ENCODE measurements around the gene MAOB. TPM values are rescaled to one million over a fixed set of nuclear protein-coding genes. Genes with fewer than 3 reads are reported as not detected.
"Not testable (repeated sequence)": the region's sequence is repeated elsewhere in the genome, so short reads cannot be mapped to it uniquely, and the experiment has no call there.

The MAOB gene
- total RNA-seq, result 3.2 TPM

- DNase-seq, result peak; percentile 6
Observed at GRCh38 chrX:43882294-43882681, at the start of gene MAOB. TSS of gene MAOB (minus strand) at chrX:43882450. CDS start at chrX:43882299, 151 bp downstream.

GRCh38 chrX:43922032-43922431, 39.8 kb upstream of the MAOB start:
- not testable (repeated sequence) for DNase-seq

DNA sequence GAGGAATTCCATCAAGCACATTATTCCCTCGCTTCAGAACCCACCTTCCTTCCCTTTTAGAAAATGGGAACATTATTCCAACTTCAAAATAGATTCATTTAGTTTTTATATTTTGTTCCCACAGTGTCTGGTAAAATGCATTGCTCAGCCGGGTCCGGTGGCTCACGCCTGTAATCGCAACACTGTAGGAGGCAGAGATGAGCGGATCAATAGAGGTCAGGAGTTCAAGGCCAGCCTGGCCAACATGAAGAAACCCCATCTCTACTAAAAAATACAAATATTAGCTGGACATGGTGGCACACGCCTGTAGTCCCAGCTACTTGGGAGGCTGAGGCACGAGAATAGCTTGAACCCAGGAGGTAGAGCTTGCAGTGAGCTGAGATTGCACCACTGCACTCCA, 28.5 kb upstream of the MAOB start:
- not testable (repeated sequence) for DNase-seq

- no peak for DNase-seq
Observed at GRCh38 chrX:43910012-43910411, 27.8 kb upstream of the MAOB start.

DNA sequence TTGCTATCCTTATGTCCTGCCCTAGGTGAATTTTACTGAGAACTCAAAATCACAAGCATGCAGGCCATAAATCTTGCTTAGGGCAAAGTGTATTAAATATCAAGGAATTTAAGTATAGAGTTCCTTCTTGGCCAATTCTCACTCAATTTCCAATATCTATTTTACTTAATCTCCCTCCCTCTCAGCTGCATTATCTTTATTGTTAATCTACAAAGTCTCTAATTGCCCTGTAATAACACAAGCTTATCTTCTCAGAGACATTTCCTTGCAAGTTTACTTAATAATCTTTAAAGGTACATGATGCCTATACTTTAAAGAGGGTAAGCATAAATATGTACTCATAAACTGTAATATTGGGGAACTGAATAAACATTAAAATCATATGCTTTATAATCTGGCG, 26.9 kb upstream of the MAOB start:
- DNase-seq, result no peak

- no peak for DNase-seq
Observed at GRCh38 chrX:43899878-43900815, 17.9 kb upstream of the MAOB start.

GRCh38 chrX:43898406-43899035, 16.3 kb upstream of the MAOB start:
- no peak for DNase-seq

GRCh38 chrX:43897290-43897689, 15.0 kb upstream of the MAOB start:
- DNase-seq, result no peak

- DNase-seq, result no peak
Observed at GRCh38 chrX:43892336-43892870, 10.2 kb upstream of the MAOB start.

- no peak for DNase-seq
Observed at GRCh38 chrX:43885617-43886016, 3.4 kb upstream of the MAOB start.

DNA sequence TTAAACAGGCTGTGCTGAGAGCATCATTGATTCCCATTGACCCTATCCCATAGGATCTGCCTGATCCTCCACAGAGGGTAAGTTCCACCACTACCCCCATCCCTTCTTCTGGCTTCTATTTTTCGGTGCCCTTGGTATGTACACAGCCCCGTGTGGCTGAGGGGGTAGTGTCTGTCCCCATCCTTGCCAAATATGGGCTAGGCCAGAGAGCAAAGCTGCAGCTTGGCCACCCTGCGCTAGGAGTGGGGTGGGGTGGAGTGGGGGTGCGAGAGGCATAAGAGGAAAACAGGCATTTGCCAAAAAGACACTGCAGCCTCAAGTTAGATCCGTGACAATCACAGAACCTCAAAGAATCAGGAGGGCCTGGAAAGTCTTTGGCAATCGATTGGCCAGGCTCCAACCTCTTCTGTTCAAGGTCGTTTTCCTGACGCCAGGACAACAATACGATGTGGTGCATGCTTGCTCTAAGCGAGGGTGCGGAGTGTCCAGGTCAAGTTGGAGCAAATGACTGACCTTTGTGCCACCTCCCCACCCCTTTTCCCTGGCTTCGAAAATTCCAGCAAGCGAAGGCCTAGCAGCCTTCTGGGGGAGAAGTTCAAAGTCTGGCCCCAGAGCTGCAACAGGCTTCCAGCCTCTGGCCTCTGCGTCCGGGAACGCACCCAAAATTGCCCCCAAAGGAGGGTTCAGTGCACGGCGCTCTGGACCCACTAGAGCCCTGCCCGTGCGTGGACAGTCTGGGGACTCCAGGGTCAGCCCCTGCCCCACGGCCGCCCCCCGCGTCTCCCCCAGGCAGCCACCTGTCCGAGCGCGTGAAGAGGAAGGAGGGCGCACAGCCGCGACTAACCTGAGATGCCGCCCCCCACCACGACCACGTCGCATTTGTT, 598 bp downstream of the MAOB start:
- no peak for DNase-seq

DNA sequence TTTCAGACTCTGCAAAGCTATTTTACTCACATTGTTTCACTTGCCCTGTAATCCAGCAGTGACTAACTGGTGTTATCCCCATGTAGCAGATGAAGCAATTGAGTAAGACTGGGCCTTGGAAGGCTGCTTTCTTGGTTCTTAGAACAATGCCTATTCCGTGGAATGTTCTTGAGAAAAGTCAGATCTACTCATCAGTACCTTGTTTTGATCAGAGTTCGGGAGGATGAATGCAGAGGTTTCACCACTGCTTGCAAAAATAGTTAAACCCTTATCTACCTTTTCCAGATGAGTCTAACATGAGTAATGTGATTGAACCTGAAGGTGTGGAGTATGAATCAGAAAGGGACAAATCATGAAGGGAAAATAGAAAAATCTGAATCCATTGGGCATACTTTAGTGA, 1.8 kb downstream of the MAOB start:
- DNase-seq, result no peak

DNA sequence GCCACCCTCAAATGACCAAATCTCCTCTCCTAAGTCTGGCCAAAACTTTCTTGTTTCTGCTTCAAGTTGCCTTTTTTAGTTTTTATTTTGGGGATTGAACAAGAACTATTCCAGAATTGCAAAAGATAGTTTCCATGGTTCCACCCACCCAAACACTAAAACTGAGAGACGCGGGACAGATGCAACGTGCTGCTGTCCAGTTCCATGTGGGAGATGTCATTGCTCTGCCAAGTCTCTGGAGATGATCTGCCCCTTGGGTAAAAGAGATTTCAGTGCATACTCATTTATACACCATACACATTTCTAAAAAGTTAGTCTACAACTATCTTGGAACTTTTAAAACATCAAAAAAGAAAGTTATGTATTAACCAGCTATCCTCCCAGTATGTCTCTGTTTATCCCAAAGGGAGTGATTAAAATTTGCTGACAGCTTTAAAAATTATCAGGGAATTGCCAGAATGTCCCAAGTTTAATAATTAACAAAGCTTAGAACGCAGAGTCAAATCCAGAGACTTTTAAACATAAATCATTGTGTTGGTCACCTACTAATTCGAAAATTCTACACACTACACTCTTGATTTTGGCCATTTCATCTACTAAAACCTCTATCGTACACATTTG, 3.2 kb downstream of the MAOB start:
- DNase-seq, result no peak

GRCh38 chrX:43876680-43877079, 5.6 kb downstream of the MAOB start:
- no peak for DNase-seq

DNA sequence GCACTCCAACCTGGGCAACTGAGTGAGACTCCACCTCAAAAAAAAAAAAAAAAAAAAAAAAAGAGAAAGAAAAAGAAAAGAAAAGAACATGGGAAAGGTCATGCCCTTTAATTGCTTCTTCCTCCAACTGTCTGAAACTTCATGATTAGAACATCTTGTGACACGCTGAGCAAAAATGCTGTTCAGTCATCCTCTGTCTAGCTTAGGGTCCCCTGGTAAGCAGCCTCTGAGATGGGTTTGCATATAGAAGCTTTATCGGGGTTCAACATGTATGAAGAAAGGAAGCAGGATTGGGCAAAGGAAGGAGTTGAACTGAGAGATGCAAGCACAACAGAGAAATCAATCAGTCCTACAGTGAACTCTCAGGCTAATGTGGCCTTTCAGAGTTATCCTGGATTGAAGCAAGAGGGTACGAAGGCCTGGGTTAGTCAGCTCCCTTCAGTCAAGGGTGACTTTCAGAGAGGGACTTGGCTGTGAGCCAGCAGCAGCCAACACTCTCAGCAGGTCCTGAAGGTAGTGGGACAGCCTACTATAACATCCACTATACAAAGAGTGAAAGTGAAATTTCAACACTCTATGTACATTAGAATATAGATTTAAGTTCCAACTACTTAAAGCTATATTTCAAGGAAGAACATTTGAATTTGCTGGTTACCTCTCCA, 11.4 kb downstream of the MAOB start:
- DNase-seq, result no peak

DNA sequence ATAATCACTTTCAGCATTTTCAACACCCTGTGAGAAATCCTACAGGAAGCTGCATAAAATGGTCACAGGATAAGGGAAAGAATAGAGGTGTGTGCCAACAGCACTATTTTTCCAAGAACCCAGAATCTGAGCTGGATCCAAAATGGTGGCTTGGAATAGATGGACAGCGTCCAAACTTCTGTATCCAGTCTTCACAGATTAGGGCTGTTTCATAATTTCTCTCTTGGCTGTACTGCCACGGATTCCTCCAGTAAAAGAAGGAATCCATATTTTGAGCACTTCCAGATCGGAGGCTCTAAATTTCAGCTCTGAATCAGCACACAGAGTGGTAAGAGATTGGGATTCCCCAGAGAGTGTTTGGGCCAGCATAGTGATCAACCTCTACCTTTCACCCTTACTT, 12.2 kb downstream of the MAOB start:
- DNase-seq, result no peak

DNA sequence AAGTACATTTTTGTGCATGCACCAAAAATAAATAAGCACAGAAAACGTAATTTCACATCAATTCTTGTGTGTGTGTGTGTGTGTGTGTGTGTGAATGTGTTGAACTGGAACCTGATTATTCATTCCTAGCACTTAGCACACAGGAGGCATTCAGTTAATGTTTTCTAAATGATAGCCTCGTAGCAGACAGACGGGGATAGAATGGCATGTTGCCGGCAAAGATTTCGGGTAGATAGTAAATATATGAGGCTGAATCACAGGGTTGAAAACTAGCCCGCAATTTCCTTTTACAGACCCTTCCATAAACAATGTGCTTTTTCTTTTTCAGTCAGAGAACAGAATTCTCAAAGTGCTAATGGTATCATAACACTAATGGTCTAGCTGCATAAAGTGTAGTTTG, 13.5 kb downstream of the MAOB start:
- DNase-seq, result no peak

DNA sequence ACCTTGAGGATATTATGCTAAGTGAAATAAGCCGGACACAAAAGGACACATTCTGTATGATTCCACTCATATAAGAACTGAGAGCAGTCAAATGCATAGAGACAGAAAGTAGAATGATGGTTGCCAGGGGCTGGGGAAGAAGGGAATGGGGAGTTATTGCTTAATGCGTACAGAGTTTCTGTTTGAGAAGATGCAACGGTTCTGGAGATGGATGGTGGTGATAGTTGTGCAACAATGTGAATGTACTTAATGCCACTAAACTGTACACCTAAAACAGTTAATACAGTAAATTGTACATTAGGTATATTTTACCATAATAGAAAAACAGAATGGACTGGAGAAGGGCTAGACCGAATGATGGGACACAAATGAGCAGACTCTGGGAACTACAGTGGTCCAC, 15.8 kb downstream of the MAOB start:
- DNase-seq, result no peak

DNA sequence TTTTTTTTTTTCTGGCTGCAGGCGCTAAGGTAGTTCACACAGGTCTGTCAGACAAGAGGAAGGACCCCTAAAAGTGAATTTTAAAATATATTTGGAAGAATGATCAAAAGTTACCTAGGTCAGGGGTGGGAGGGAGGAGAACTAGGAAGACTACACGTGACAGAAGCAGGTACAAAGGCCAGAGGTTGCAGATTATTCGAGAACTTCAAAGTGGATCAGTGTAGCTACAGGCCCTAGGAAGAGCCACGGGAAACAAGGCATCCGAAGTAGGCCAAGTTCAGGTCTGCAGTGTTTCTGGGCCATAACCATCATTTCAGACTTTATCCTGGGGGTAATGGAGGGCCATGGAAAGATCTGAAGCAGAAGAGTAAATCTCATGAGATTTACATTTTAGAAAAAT, 16.5 kb downstream of the MAOB start:
- no peak for DNase-seq

DNA sequence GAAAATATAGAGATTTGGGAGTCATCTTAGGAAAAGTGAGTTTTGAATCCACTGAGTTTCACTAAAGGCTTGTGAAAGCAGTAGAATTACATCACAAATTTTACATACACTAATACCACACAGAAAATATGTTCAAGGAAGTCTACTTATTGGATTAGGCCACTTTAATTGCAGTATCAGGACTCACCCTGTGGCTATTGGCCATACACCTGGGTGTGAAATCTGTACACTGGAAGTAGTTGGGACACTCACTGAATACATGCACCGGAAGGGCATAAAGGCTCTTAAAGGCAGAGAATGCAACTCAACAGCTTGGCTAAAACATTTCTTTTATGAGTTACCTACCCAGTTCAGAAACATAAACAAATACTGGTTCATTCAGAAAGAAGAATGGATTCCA, 19.8 kb downstream of the MAOB start:
- no peak for DNase-seq

DNA sequence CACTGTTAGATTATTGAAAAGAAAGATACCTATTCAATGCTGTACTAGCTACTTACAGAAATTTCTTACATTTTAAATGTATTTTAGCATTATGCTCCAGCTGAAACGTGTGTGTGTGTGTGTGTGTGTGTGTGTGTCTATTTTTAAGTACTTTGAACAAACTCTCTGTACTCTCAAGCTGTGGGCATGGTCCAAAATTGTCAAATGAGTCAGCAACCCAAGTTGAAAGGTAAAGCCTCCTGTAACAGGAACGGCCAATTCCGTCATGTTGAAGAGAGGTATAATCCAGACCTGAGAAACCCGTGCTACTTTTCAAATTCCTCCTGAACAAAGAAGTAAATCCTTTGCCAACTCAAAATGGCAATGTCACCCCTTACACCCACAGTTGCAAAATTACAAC, 20.5 kb downstream of the MAOB start:
- peak; percentile 12 for DNase-seq

All from tongue (tissue), 2 donors.